Ascending aorta (tissue), 2 donors: ENCODE data around the gene F2R. TPM values are rescaled to one million over a fixed set of nuclear protein-coding genes. Genes with fewer than 3 reads are reported as not detected.
A peak's percentile ranks its signal among the peaks of the same experiment; 100 is the strongest.

ENCODE experiments used
- DNase-seq, 2 donors: peaks; one replicate each; pipeline ENCODE4 v3.0.0-alpha.2; 2019; ENCODE audit warnings: low spot score in 2 of 2
- H3K27ac ChIP-seq, 2 donors: fragments of 200-600 bp; sonication (generic); one replicate each; pipeline ENCODE4 v1.5.1; 2016 to 2017; ENCODE audit warnings: mild to moderate bottlenecking in 1 of 2
- H3K27me3 ChIP-seq: fragments of 200-600 bp; sonication (generic); one replicate; pipeline ENCODE4 v1.5.1; 2017
- H3K36me3 ChIP-seq, 2 donors: fragments of 200-600 bp; sonication (generic); one replicate each; pipeline ENCODE4 v1.5.1; 2016
- H3K4me1 ChIP-seq, 2 donors: fragments of 200-600 bp; sonication (generic); one replicate each; pipeline ENCODE4 v1.5.1; 2016 to 2017; ENCODE audit warnings: mild to moderate bottlenecking in 1 of 2
- H3K4me3 ChIP-seq, 2 donors: fragments of 200-600 bp; sonication (generic); one replicate each; pipeline ENCODE4 v1.5.1; 2016 to 2017; ENCODE audit warnings: mild to moderate bottlenecking in 1 of 2
- H3K9me3 ChIP-seq, 2 donors: fragments of 200-600 bp; sonication (generic); one replicate each; pipeline ENCODE4 v1.5.1; 2016
- intact Hi-C: fragments of 100-400 bp; cut with DNase I; formaldehyde crosslinking; loops from one replicate; pipeline ENCODE4 v1.15.1; 2023
- total RNA-seq: library from RNA; depleted of rRNA; stranded (reverse); fragments of >200 nt; gene quantifications from one replicate; pipeline ENCODE4 v1.1.0, GENCODE V29; 2016
- TF ChIP-seq, protein P1 (sequence below), 3 experiments: fragments of 200-600 bp in 2 of 3; fragments of 450-650 bp in 1 of 3; sonication (generic) in 2 of 3; IDR thresholded peaks; one replicate each; pipeline ENCODE4 v1.5.1; 2016 to 2019; ENCODE audit warnings: antibody characterized with exemption in 3 of 3, mild to moderate bottlenecking in 1 of 3, moderate library complexity in 1 of 3

F2R gene
- total RNA-seq, 1 donor from 2014 or later, result 131 TPM

DNA sequence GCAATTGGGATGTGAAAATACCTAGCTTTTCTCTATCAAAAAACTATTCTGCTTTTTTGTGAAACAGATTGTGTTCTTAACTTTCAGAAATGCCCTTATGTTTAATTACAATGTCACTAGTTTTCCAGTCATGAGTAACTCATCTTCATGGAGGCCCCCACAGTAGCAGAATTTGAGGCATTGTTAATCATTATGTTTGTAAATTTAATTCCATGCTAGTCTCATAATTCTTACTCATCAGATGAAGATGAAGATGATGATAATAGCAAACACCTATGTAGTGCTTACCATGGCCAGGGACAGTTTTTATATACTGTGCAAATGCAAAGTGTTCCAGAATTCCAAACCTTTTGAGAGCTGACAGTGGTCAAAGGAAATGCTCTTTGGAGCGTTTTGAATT lies 27.7 kb upstream of the F2R start:
- H3K4me3 ChIP-seq, result no peak overlapping the region
- peaks cover 0 to 18% of the 10 kb centered on the region in 2 donors for H3K4me1 ChIP-seq
- intact Hi-C loops, result no loop called here
- H3K9me3 ChIP-seq, result no peaks in the 10 kb centered on the region
- no peaks in the 10 kb centered on the region for H3K36me3 ChIP-seq
- H3K27ac ChIP-seq, result no peak overlapping the region
- DNase-seq, result no peak
- no peaks in the 10 kb centered on the region for H3K27me3 ChIP-seq
- TF ChIP-seq, protein P1, sequence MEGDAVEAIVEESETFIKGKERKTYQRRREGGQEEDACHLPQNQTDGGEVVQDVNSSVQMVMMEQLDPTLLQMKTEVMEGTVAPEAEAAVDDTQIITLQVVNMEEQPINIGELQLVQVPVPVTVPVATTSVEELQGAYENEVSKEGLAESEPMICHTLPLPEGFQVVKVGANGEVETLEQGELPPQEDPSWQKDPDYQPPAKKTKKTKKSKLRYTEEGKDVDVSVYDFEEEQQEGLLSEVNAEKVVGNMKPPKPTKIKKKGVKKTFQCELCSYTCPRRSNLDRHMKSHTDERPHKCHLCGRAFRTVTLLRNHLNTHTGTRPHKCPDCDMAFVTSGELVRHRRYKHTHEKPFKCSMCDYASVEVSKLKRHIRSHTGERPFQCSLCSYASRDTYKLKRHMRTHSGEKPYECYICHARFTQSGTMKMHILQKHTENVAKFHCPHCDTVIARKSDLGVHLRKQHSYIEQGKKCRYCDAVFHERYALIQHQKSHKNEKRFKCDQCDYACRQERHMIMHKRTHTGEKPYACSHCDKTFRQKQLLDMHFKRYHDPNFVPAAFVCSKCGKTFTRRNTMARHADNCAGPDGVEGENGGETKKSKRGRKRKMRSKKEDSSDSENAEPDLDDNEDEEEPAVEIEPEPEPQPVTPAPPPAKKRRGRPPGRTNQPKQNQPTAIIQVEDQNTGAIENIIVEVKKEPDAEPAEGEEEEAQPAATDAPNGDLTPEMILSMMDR (IDR thresholded peaks at IDR 0.05), result no peak

DNA sequence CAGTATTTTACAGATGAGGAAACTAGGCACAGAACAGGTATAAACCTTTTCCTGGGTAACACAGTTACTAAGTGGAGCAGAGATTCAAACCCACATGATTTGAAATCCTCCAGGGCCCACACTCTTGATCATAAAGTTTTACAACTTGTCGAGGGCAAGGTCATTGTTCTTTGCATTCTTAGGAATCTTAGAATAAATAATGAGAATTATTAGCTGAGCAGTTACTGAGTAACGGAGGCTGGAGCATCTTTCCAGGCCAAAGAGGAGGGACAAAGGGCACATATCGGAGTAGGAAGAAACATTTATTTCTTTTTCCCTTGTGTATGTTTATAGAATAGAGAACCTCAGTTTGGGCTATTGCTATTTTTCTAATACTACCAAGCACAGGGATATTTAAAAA lies 27.1 kb upstream of the F2R start:
- no peak overlapping the region for H3K4me3 ChIP-seq
- no peak overlapping the region for H3K27ac ChIP-seq
- peaks cover 0 to 18% of the 10 kb centered on the region in 2 donors for H3K4me1 ChIP-seq
- no peaks in the 10 kb centered on the region for H3K27me3 ChIP-seq
- no peaks in the 10 kb centered on the region for H3K9me3 ChIP-seq
- intact Hi-C loops, result no loop called here
- no peak for DNase-seq
- TF ChIP-seq, protein P1 (IDR thresholded peaks at IDR 0.05), result no peak
- H3K36me3 ChIP-seq, result no peaks in the 10 kb centered on the region

DNA sequence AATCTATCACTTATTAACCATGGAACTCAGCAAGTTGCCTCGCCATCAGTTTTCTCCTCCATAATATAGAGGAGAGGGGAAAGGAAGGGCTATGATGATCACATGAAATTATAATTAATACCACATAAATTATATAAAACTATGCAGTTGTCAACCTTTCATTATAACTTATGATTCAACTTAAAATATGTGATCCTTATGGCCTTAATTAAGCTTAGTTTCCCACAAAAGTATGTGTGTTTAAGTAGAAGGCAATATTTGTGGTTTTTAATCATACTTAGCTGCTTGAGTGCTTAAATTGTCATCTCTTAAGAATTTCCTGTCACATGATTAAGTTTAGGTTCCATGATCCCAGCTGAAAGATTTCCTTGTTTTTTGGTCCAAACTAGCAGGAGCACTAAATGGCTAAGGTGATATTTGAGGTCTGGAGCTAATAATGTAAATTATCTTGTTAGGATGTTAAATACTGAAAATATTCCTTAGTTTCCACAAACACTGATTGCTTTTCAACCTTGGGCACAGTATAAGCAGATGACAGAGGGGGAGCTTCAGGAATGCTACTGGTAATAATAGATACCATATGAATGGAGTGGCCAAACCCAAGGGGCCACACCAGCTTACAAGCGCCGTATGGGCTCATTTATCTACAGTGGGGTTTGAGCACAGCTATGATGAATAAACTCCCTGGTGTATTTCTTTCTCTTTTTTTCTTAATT lies 26.4 kb upstream of the F2R start:
- peaks cover 0 to 18% of the 10 kb centered on the region in 2 donors for H3K4me1 ChIP-seq
- H3K9me3 ChIP-seq, result no peaks in the 10 kb centered on the region
- no peak for DNase-seq
- H3K36me3 ChIP-seq, result no peaks in the 10 kb centered on the region
- TF ChIP-seq, protein P1 (IDR thresholded peaks at IDR 0.05), result no peak
- H3K27ac ChIP-seq, result peak overlapping the region in 1 of 2 donors; percentile 38
- no peaks in the 10 kb centered on the region for H3K27me3 ChIP-seq
- H3K4me3 ChIP-seq, result no peak overlapping the region
- intact Hi-C loops, result no loop called here

DNA sequence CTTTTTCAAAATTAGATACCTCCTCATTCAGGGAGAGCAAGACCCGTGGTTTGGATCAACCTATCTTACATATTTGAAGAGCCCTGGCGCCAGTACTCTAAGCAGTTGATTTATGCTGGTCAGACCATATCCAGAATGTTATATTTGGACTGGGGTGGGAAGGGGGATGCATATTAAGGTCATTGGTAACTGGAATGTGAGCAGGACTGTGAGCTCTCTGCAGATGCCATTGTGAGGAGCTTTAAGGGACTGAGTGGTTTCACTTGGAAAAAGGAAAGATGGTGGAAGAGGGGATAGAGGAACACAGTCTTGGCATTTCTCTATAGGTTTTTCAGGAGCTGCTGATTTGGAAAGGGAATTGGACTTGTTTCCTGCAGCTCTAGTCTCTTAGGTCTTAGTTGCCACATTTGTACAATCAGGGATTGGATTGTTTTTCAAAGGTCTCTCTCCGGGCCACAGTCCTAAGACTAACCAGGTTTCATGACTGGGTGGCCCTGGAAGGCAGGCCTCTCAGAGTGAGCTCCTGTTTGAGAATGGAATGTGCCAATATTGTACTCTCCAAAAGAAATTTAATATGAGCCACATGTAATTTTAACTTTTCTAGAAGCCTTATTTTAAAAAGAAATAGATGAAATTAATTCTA lies 25.8 kb upstream of the F2R start:
- Histone ChIP-seq H3K9me3 (no peaks in the 10 kb centered on the region), H3K27me3 (no peaks in the 10 kb centered on the region), H3K4me1 (peaks cover 0 to 18% of the 10 kb centered on the region in 2 donors), H3K36me3 (no peaks in the 10 kb centered on the region), H3K27ac (peak overlapping the region in 1 of 2 donors; percentile 38), H3K4me3 (no peak overlapping the region)
- TF ChIP-seq, protein P1 (IDR thresholded peaks at IDR 0.05), result no peak
- intact Hi-C loops, result no loop called here
- no peak for DNase-seq

DNA sequence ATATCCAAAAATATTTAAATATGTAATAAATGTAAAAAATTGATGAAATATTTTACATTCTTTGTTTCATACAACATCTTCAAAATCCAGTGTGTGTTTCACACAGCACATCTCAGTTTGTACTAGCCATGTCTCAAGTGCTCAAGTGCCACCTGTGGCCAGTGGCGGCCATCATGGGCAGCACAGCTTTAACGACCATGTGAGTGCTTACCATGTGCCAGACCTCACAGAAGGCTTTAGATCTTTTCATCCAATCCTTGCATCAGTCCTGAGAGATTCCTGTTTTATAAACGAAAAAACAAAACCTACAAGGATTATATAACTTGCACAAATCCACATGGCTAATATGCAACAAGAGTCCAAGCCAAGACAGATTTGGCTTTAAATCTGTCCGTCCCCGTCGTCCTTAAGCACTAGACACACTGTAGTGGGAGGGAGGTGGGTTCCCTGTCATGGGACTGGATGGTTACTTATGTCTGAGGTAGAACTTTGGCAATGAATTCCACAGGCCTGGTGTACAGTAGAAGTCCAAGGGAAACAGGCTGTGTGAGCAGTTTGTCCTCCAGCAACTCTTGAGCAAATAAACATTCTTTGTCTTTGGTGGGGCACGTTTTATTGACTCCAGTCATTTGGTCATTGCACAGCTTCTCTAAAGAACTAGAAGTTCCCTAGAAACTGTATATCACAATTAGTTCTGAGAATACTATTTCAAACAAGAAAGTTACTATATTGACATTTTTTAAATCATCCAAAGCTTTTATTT lies 25.0 kb upstream of the F2R start:
- no peak for DNase-seq
- H3K36me3 ChIP-seq, result no peaks in the 10 kb centered on the region
- intact Hi-C loops, result no loop called here
- peaks cover 0 to 18% of the 10 kb centered on the region in 2 donors for H3K4me1 ChIP-seq
- no peak overlapping the region for H3K4me3 ChIP-seq
- no peaks in the 10 kb centered on the region for H3K9me3 ChIP-seq
- TF ChIP-seq, protein P1 (IDR thresholded peaks at IDR 0.05), result no peak
- H3K27ac ChIP-seq, result peak overlapping the region; percentile 53 to 55
- H3K27me3 ChIP-seq, result no peaks in the 10 kb centered on the region
